GM12878 (cell line): ENCODE data around the gene SNRPD3. TPM values are rescaled to one million over a fixed set of nuclear protein-coding genes. Genes with fewer than 3 reads are reported as not detected.

ENCODE experiments used
- BHLHE40 ChIP-seq, 2 experiments: fragments of 450-650 bp in 1 of 2; IDR thresholded peaks; 2 replicates each; pipeline ENCODE4 v1.6.1; 2011 to 2017; ENCODE audit warnings: low read depth in 2 of 2, borderline replicate concordance in 1 of 2, improper control_type of control experiment in 1 of 2, low read length in 1 of 2, mild to moderate bottlenecking in 1 of 2
- CBX5 ChIP-seq: sonication (generic); IDR thresholded peaks from 2 replicates; pipeline ENCODE4 v1.6.1; 2016; ENCODE audit warnings: low read depth, moderate library complexity, mild to moderate bottlenecking, inconsistent platforms
- CTCF ChIP-seq, 3 experiments: IDR thresholded peaks in 2 of 3; conservative IDR thresholded peaks in 1 of 3; 2 replicates each; pipeline ENCODE4 v1.5.1; 2011; ENCODE audit warnings: low read depth in 3 of 3, low read length in 3 of 3, mild to moderate bottlenecking in 3 of 3, control low read depth in 2 of 3, moderate library complexity in 2 of 3, inconsistent platforms in 1 of 3, mixed read lengths in 1 of 3; ENCODE audit not compliant: control insufficient read depth in 2 of 3, insufficient read depth in 1 of 3; ENCODE audit errors: extremely low read depth in 1 of 3
- E4F1 ChIP-seq: fragments of 450-650 bp; IDR thresholded peaks from 2 replicates; pipeline ENCODE4 v1.6.1; 2018; ENCODE audit warnings: borderline replicate concordance, mild to moderate bottlenecking; ENCODE audit not compliant: partially characterized antibody
- ELK1 ChIP-seq: IDR thresholded peaks from 2 replicates; pipeline ENCODE4 v1.6.1; 2012; ENCODE audit warnings: low read depth, low read length, improper control_type of control experiment
- HDAC6 ChIP-seq: fragments of 200-600 bp; sonication (generic); IDR thresholded peaks from one replicate; pipeline ENCODE4 v1.8.0; 2017; ENCODE audit warnings: antibody characterized with exemption; ENCODE audit not compliant: unreplicated experiment
- NFIC ChIP-seq: IDR thresholded peaks from 2 replicates; pipeline ENCODE4 v1.6.1; 2012; ENCODE audit warnings: low read depth, mild to moderate bottlenecking, inconsistent platforms, low read length, moderate library complexity
- RFX5 ChIP-seq: IDR thresholded peaks from 2 replicates; pipeline ENCODE4 v1.6.1; 2011; ENCODE audit warnings: low read depth, low read length, improper control_type of control experiment
- SIN3A ChIP-seq: IDR thresholded peaks from 2 replicates; pipeline ENCODE4 v1.6.1; 2012; ENCODE audit warnings: low read depth, low read length, improper control_type of control experiment
- SMC3 ChIP-seq: IDR thresholded peaks from 2 replicates; pipeline ENCODE4 v1.6.1; 2011; ENCODE audit warnings: low read length, improper control_type of control experiment, borderline replicate concordance
- USF1 ChIP-seq: IDR thresholded peaks from 2 replicates; pipeline ENCODE4 v1.6.1; 2011; ENCODE audit warnings: borderline replicate concordance, low read depth, mild to moderate bottlenecking, moderate library complexity, mixed read lengths, low read length; ENCODE audit not compliant: insufficient read depth; ENCODE audit errors: extremely low read length
- ZNF622 ChIP-seq: fragments of 450-650 bp; IDR thresholded peaks from 2 replicates; pipeline ENCODE4 v1.6.1; 2017; ENCODE audit warnings: mild to moderate bottlenecking, inconsistent platforms
- polyA plus RNA-seq, 11 experiments: library from polyadenylated mRNA; depleted of rRNA in 4 of 11; unstranded in 6 of 11; stranded (reverse) in 5 of 11; fragments of >200 nt; fragmentation: Nextera tagmentation in 4 of 11; fragmentation: Illumina TruSeq in 1 of 11; extraction: Ambion mirVana in 4 of 11; extraction: Trizol in 1 of 11; gene quantifications; 1 replicate in 1 of 11; 2 replicates in 10 of 11; pipeline versions ENCODE4 v1.2.1 to v1.2.3, GENCODE V29; 2011 to 2016; ENCODE audit warnings: inconsistent platforms in 2 of 11, missing spikeins in 2 of 11, low read depth in 1 of 11
- total RNA-seq, 4 experiments: library from RNA; depleted of rRNA in 3 of 4; stranded (reverse); fragments of >200 nt in 3 of 4; fragmentation: Illumina TruSeq in 1 of 4; extraction: Trizol in 1 of 4; gene quantifications; 2 replicates each; pipeline versions ENCODE4 v1.2.1 to v1.2.3, GENCODE V29; 2013 to 2021

Gene SNRPD3
- total and polyA plus RNA-seq, 10 of the 15 experiments (the other 5 are each of a cell fraction or from before 2014, with no cell fraction given): 112 to 324 (median 242) TPM

GRCh38 chr22:24519496-24519895 lies 36.3 kb upstream of the SNRPD3 start (continued):
- no peak for TF ChIP-seq USF1
- no peak for TF ChIP-seq HDAC6
- TF ChIP-seq SMC3: no peak
- no peak for TF ChIP-seq NFIC
- TF ChIP-seq CBX5: no peak
- no peak for TF ChIP-seq CTCF (IDR thresholded peaks at IDR 0.05 in 2 of 3, conservative IDR thresholded peaks at IDR 0.05 in 1 of 3; ENCODE audit: control insufficient read depth in 2 of 3, extremely low read depth in 1 of 3, insufficient read depth in 1 of 3, low read depth in 3 of 3, low read length in 3 of 3)
- TF ChIP-seq ZNF622: no peak
- TF ChIP-seq BHLHE40 (IDR thresholded peaks at IDR 0.05; ENCODE audit: borderline replicate concordance in 1 of 2, low read depth in 2 of 2, low read length in 1 of 2): no peak
- TF ChIP-seq E4F1: no peak
- no peak for TF ChIP-seq ELK1
- TF ChIP-seq SIN3A: no peak
- TF ChIP-seq RFX5: no peak
